Muscle layer of duodenum (tissue), 2 donors: ENCODE measurements around the gene ELOVL7.
"Not testable (repeated sequence)": the region's sequence is repeated elsewhere in the genome, so short reads cannot be mapped to it uniquely, and the experiment has no call there.

Experiments
- H3K27ac ChIP-seq: one replicate; pipeline ENCODE4 v1.7.0; 2013; ENCODE audit warnings: mild to moderate bottlenecking, low read length
- H3K27me3 ChIP-seq: one replicate; pipeline ENCODE4 v1.7.0; 2013; ENCODE audit warnings: low read depth, mild to moderate bottlenecking, control low read depth, low read length
- H3K36me3 ChIP-seq, 2 donors: one replicate each; pipeline ENCODE4 v1.7.0; 2013; ENCODE audit warnings: low read length in 2 of 2, control low read depth in 1 of 2, mild to moderate bottlenecking in 1 of 2; ENCODE audit not compliant: insufficient read depth in 2 of 2, control insufficient read depth in 1 of 2
- H3K4me1 ChIP-seq, 2 donors: one replicate each; pipeline ENCODE4 v1.7.0; 2013; ENCODE audit warnings: low read length in 2 of 2, mild to moderate bottlenecking in 2 of 2, control low read depth in 1 of 2, moderate library complexity in 1 of 2; ENCODE audit not compliant: insufficient read depth in 2 of 2, control insufficient read depth in 1 of 2
- H3K4me3 ChIP-seq, 2 donors: one replicate each; pipeline ENCODE4 v1.7.0; 2013; ENCODE audit warnings: low read length in 2 of 2, low read depth in 1 of 2, mild to moderate bottlenecking in 1 of 2
- H3K9me3 ChIP-seq, 2 donors: one replicate each; pipeline ENCODE4 v1.7.0; 2013; ENCODE audit warnings: low read length in 2 of 2, control low read depth in 1 of 2, mild to moderate bottlenecking in 1 of 2; ENCODE audit not compliant: control insufficient read depth in 1 of 2
- donor health status: healthy.

Gene ELOVL7

GRCh38 chr5:60810438-60811085 is 33.5 kb downstream of the ELOVL7 start:
- Histone ChIP-seq H3K4me1 (no peaks in the 10 kb centered on the region), H3K27me3 (no peaks in the 10 kb centered on the region), H3K36me3 (no peaks in the 10 kb centered on the region), H3K9me3 (no peaks in the 10 kb centered on the region), H3K27ac (no peak overlapping the region), H3K4me3 (no peak overlapping the region)

DNA sequence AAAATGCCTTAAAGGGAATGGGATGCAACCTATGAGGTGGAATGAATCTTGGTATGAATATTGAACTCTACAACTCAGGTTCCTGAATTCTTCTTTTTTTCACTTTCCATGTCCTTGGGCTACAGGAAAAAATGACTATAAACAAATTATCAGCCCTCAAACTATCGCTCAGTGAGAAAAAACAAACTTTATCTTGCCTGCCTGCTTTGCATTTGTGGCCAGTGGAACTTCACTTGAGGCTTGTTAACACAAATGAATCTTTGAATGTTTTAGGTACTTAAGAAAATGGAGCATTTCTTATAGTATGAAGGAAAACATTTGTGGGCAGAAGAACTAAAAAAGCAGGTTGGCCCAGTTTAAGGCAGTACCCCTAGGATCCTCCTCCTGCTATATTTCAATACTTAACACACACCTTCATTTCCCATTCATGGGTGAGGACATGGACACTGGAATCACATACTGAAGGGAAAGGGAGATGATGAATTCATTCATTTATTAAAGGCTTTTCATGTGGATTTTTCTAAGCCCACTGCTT is 34.1 kb downstream of the ELOVL7 start:
- Histone ChIP-seq H3K4me1 (no peaks in the 10 kb centered on the region), H3K36me3 (no peaks in the 10 kb centered on the region), H3K4me3 (no peak overlapping the region), H3K9me3 (no peaks in the 10 kb centered on the region), H3K27ac (no peak overlapping the region), H3K27me3 (no peaks in the 10 kb centered on the region)

DNA sequence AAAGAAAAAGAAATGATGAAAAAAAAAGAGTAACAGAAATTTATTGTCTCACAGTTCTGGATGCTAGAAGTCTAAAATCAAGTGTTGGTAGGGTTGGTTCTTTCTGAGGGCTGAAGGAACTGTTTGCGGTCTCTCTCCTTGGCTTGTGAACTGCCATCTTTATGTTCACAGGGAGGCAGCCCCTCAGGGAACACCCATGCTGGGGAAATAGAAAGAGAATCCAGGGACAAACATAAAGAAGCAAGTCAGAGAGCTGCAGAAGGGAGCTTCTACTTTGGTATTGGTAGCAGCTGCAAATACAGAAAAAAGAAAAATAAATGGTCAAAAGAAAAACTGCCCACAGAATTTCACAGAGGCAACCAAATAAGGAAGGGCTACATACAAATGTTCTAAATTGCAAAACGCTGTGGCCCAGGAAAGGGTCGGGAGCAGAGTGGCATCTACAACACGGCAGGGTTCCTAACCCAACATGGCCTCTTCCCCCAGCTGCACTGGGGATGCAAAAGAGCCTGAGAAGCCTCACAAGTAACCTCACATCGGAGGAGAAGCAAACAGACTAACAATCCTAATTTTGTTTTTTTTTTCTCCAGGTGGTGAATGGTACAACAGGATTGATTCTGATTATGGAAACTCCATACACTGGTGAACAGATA is 37.4 kb downstream of the ELOVL7 start:
- H3K9me3 ChIP-seq: no peaks in the 10 kb centered on the region
- H3K36me3 ChIP-seq: no peaks in the 10 kb centered on the region
- no peaks in the 10 kb centered on the region for H3K4me1 ChIP-seq
- no peaks in the 10 kb centered on the region for H3K27me3 ChIP-seq
- H3K4me3 ChIP-seq: no peak overlapping the region
- no peak overlapping the region for H3K27ac ChIP-seq

- no peak overlapping the region for H3K4me3 ChIP-seq
- H3K27ac ChIP-seq: no peak overlapping the region
- H3K36me3 ChIP-seq: no peaks in the 10 kb centered on the region
- H3K4me1 ChIP-seq: no peaks in the 10 kb centered on the region
- no peaks in the 10 kb centered on the region for H3K9me3 ChIP-seq
- H3K27me3 ChIP-seq: no peaks in the 10 kb centered on the region
Observed at GRCh38 chr5:60805463-60805862, 38.6 kb downstream of the ELOVL7 start.

GRCh38 chr5:60803712-60804111 is 40.4 kb downstream of the ELOVL7 start:
- no peaks in the 10 kb centered on the region for H3K27me3 ChIP-seq
- H3K9me3 ChIP-seq: no peaks in the 10 kb centered on the region
- no peak overlapping the region for H3K27ac ChIP-seq
- H3K36me3 ChIP-seq: no peaks in the 10 kb centered on the region
- no peak overlapping the region for H3K4me3 ChIP-seq
- H3K4me1 ChIP-seq: no peaks in the 10 kb centered on the region

DNA sequence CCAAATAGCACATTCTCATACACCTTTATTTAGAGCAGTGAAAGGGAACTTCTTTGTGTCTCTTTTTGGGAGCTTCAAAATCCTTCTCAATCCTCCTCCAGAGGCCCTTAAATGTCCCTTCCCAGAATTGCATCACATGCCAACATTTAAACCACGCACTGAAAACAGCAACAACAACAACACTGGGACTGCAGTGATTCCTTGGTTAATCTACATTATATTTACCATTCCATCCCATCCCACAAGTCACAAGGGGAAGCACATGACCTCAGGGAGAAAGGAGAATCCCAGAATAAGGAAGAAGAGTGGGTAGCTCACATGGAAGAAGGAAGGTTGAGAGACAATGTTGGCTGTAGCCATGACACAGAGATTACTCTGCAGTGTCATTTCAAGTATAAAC is 41.1 kb downstream of the ELOVL7 start:
- H3K4me3 ChIP-seq: no peak overlapping the region
- no peaks in the 10 kb centered on the region for H3K9me3 ChIP-seq
- H3K27me3 ChIP-seq: no peaks in the 10 kb centered on the region
- H3K4me1 ChIP-seq: no peaks in the 10 kb centered on the region
- no peak overlapping the region for H3K27ac ChIP-seq
- no peaks in the 10 kb centered on the region for H3K36me3 ChIP-seq

DNA sequence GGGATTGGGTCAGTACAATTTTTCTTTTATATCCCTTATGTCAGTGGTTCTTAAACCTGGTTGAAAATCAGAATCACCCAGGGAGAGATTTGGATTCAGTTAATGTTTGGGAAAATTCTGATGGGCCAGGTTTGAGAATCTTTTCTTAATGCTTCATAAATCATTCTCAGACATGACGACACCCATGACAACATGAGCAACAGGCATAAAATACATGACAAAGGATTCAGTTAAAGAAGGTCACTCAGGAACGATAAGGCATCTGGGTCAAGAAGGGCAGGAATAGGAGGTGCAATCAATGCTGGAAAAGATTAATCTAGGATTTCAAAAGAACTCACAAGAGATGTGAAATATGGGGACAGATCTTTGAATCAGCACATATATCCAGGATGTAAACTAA is 41.8 kb downstream of the ELOVL7 start:
- Histone ChIP-seq H3K27ac (no peak overlapping the region), H3K27me3 (no peaks in the 10 kb centered on the region), H3K9me3 (no peaks in the 10 kb centered on the region), H3K4me1 (no peaks in the 10 kb centered on the region), H3K4me3 (no peak overlapping the region), H3K36me3 (no peaks in the 10 kb centered on the region)

DNA sequence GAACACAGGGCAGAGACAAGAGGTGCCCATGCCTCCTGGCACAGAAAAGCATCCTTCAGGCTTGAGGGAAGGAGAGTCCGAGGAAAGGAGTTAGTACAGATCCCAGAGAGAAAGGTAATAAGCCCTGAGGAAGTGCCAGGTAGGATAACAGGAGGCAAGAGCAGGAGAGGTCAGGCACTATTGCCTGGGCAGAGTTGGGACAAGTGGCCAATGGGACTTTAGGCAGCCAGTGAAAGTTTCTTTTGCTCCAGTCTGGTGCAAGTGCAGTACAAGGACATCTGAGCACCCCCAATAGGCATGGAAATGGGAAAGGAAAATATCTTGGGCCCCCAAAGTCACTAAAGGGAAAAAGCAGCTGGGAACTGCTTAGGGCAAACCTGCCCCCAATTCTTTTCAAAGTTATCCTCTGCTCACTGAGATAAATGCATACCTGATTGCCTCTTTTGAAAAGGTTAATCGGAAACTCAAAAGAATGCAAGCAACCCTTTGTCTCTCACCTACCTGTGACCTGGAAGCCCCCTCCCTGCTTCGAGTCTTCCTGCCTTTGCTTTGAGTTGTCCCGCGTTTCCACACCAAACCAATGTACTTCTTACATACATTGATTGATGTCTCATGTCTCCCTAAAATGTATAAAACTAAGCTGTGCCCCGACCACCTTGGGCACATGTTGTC is 46.5 kb downstream of the ELOVL7 start:
- Histone ChIP-seq H3K27me3 (no peaks in the 10 kb centered on the region), H3K36me3 (no peaks in the 10 kb centered on the region), H3K4me1 (no peaks in the 10 kb centered on the region), H3K27ac (no peak overlapping the region), H3K4me3 (no peak overlapping the region), H3K9me3 (no peaks in the 10 kb centered on the region)

DNA sequence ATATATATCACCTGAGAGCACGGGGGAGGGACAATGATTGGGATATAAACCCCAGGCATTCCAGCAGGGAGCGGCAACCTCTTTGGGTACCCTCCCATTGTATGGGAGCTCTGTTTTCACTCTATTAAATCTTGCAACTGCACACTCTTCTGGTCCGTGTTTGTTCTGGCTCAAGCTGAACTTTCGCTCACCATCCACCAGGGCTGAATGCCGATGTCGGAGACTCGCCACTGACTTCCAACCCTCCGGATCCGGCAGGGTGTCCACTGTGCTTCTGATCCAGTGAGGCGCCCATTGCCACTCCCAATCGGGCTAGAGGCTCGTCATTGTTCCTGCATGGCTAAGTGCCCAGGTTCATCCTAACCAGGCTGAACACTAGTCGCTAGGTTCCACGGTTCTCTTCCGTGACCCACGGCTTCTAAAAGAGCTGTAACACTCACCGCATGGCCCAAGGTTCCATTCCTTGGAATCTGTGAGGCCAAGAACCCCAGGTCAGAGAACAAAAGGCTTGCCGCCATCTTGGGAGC is 48.6 kb downstream of the ELOVL7 start:
- H3K4me3 ChIP-seq, H3K9me3 ChIP-seq, H3K4me1 ChIP-seq, H3K27me3 ChIP-seq, H3K27ac ChIP-seq, H3K36me3 ChIP-seq: not testable (repeated sequence)

GRCh38 chr5:60794691-60795090 is 49.4 kb downstream of the ELOVL7 start:
- H3K4me1 ChIP-seq: no peaks in the 10 kb centered on the region
- no peak overlapping the region for H3K27ac ChIP-seq
- H3K4me3 ChIP-seq: no peak overlapping the region
- H3K9me3 ChIP-seq: no peaks in the 10 kb centered on the region
- H3K36me3 ChIP-seq: no peaks in the 10 kb centered on the region
- H3K27me3 ChIP-seq: no peaks in the 10 kb centered on the region

DNA sequence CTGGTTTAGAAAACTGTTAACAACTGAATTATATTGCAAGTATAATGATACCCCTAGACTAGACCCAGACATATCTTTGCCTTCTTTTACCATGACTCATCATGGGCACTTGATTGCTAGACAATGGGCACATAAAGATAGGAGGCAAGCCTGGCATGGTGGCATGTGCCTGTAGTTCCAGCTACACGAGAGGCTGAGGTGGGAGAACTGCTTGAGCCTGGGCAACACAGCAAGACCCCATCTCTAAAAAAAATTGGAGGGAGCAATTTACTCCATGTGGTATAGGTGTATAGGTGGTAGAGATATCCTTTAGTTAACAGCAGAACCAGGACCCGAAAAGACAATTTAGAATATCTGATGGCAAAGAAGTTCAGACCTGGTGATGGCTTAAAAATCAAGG is 51.6 kb downstream of the ELOVL7 start:
- Histone ChIP-seq H3K9me3 (no peaks in the 10 kb centered on the region), H3K27ac (no peak overlapping the region), H3K4me3 (no peak overlapping the region), H3K27me3 (no peaks in the 10 kb centered on the region), H3K36me3 (no peaks in the 10 kb centered on the region), H3K4me1 (no peaks in the 10 kb centered on the region)
